ENCODE results near the gene IFT43.
A peak's percentile ranks its signal among the peaks of the same experiment; 100 is the strongest.

IFT43 gene

GRCh38 chr14:75972801-75973421 lies 12.7 kb upstream of the IFT43 start:
- Mint-ChIP-seq H3K9me3 (no peaks in the 10 kb centered on the region), H3K4me3 (no peak overlapping the region), H3K27ac (no peak overlapping the region), H3K27me3 (no peaks in the 10 kb centered on the region), H3K36me3 (peaks cover 8% of the 10 kb centered on the region), H3K4me1 (peaks cover 14% of the 10 kb centered on the region)
- no peak for ATAC-seq

- Mint-ChIP-seq H3K36me3 (no peaks in the 10 kb centered on the region), H3K9me3 (no peaks in the 10 kb centered on the region), H3K4me3 (no peak overlapping the region), H3K4me1 (peaks cover 52% of the 10 kb centered on the region), H3K27ac (no peak overlapping the region), H3K27me3 (no peaks in the 10 kb centered on the region)
- no peak for ATAC-seq
Observed at GRCh38 chr14:75976826-75977581, 8.6 kb upstream of the IFT43 start.

GRCh38 chr14:75977582-75977943 lies 8.0 kb upstream of the IFT43 start:
- peaks cover 53% of the 10 kb centered on the region for H3K4me1 Mint-ChIP-seq
- peak overlapping the region; percentile 25 for H3K27ac Mint-ChIP-seq
- ATAC-seq: no peak
- no peaks in the 10 kb centered on the region for H3K27me3 Mint-ChIP-seq
- no peaks in the 10 kb centered on the region for H3K36me3 Mint-ChIP-seq
- no peak overlapping the region for H3K4me3 Mint-ChIP-seq
- H3K9me3 Mint-ChIP-seq: no peaks in the 10 kb centered on the region

- Mint-ChIP-seq H3K27ac (peak overlapping the region; percentile 25), H3K4me1 (peaks cover 53% of the 10 kb centered on the region), H3K27me3 (no peaks in the 10 kb centered on the region), H3K36me3 (no peaks in the 10 kb centered on the region), H3K4me3 (peak overlapping the region; percentile 42), H3K9me3 (no peaks in the 10 kb centered on the region)
- ATAC-seq: no peak
Observed at GRCh38 chr14:75978249-75978731, 7.3 kb upstream of the IFT43 start.

- H3K36me3 Mint-ChIP-seq: no peaks in the 10 kb centered on the region
- no peaks in the 10 kb centered on the region for H3K9me3 Mint-ChIP-seq
- H3K27ac Mint-ChIP-seq: peak overlapping the region; percentile 25
- H3K27me3 Mint-ChIP-seq: no peaks in the 10 kb centered on the region
- H3K4me1 Mint-ChIP-seq: peaks cover 53% of the 10 kb centered on the region
- ATAC-seq: no peak
- H3K4me3 Mint-ChIP-seq: no peak overlapping the region
Observed at GRCh38 chr14:75979071-75979571, 6.4 kb upstream of the IFT43 start.

- Mint-ChIP-seq H3K27me3 (no peaks in the 10 kb centered on the region), H3K36me3 (no peaks in the 10 kb centered on the region), H3K9me3 (no peaks in the 10 kb centered on the region), H3K4me1 (peaks cover 53% of the 10 kb centered on the region), H3K27ac (peak overlapping the region; percentile 77), H3K4me3 (no peak overlapping the region)
- ATAC-seq: no peak
Observed at GRCh38 chr14:75979648-75980565, 5.7 kb upstream of the IFT43 start.

- peak overlapping the region; percentile 77 for H3K27ac Mint-ChIP-seq
- H3K36me3 Mint-ChIP-seq: no peaks in the 10 kb centered on the region
- H3K27me3 Mint-ChIP-seq: no peaks in the 10 kb centered on the region
- H3K4me1 Mint-ChIP-seq: peaks cover 53% of the 10 kb centered on the region
- no peaks in the 10 kb centered on the region for H3K9me3 Mint-ChIP-seq
- peak overlapping the region; percentile 77 for H3K4me3 Mint-ChIP-seq
- no peak for ATAC-seq
Observed at GRCh38 chr14:75980856-75981255, 4.7 kb upstream of the IFT43 start.

- H3K4me3 Mint-ChIP-seq: peak within 1 kb of the TSS; percentile 77
- peaks cover 56% of the 10 kb centered on the region for H3K4me1 Mint-ChIP-seq
- no peaks in the 10 kb centered on the region for H3K27me3 Mint-ChIP-seq
- no peaks in the 10 kb centered on the region for H3K36me3 Mint-ChIP-seq
- H3K27ac Mint-ChIP-seq: peak within 1 kb of the TSS; percentile 77
- H3K9me3 Mint-ChIP-seq: no peaks in the 10 kb centered on the region
- peak; percentile 65 for ATAC-seq
Observed at GRCh38 chr14:75981426-75982265, 3.9 kb upstream of the IFT43 start, which contains the start of gene TGFB3. TGFB3 (minus strand) TSS chr14:75981995; CDS start chr14:75980893, 1,102 bp downstream.

- peak overlapping the region; percentile 77 for H3K27ac Mint-ChIP-seq
- H3K4me1 Mint-ChIP-seq: peaks cover 52% of the 10 kb centered on the region
- H3K4me3 Mint-ChIP-seq: peak overlapping the region; percentile 77
- H3K36me3 Mint-ChIP-seq: no peaks in the 10 kb centered on the region
- no peaks in the 10 kb centered on the region for H3K27me3 Mint-ChIP-seq
- ATAC-seq: peak; percentile 78
- no peaks in the 10 kb centered on the region for H3K9me3 Mint-ChIP-seq
Observed at GRCh38 chr14:75982266-75983018, 3.1 kb upstream of the IFT43 start.

GRCh38 chr14:75983019-75983358 lies 2.6 kb upstream of the IFT43 start:
- Mint-ChIP-seq H3K4me3 (peak overlapping the region; percentile 77), H3K27ac (peak overlapping the region; percentile 77), H3K9me3 (no peaks in the 10 kb centered on the region), H3K36me3 (no peaks in the 10 kb centered on the region), H3K27me3 (no peaks in the 10 kb centered on the region), H3K4me1 (peaks cover 47% of the 10 kb centered on the region)
- ATAC-seq: no peak

- Mint-ChIP-seq H3K4me1 (peaks cover 30% of the 10 kb centered on the region), H3K9me3 (no peaks in the 10 kb centered on the region), H3K27me3 (no peaks in the 10 kb centered on the region), H3K27ac (no peak overlapping the region), H3K36me3 (peaks cover 4% of the 10 kb centered on the region), H3K4me3 (no peak overlapping the region)
- ATAC-seq: no peak
Observed at GRCh38 chr14:75984674-75985073, 889 bp upstream of the IFT43 start.

- Mint-ChIP-seq H3K4me1 (peaks cover 16% of the 10 kb centered on the region), H3K27me3 (no peaks in the 10 kb centered on the region), H3K4me3 (peak overlapping the region; percentile 84), H3K36me3 (peaks cover 15% of the 10 kb centered on the region), H3K27ac (peak overlapping the region; percentile 77), H3K9me3 (no peaks in the 10 kb centered on the region)
- no peak for ATAC-seq
Observed at GRCh38 chr14:75986439-75986765, 839 bp downstream of the IFT43 start.

GRCh38 chr14:75987201-75987970 lies 1.8 kb downstream of the IFT43 start:
- no peak overlapping the region for H3K4me3 Mint-ChIP-seq

More at GRCh38 chr14:75987201-75987970, 1.8 kb downstream of the IFT43 start:
- Mint-ChIP-seq H3K4me1 (peaks cover 9% of the 10 kb centered on the region), H3K27me3 (no peaks in the 10 kb centered on the region), H3K36me3 (peaks cover 15% of the 10 kb centered on the region), H3K9me3 (no peaks in the 10 kb centered on the region), H3K27ac (no peak overlapping the region)
- ATAC-seq: no peak
